Upper lobe of left lung (tissue), 6 donors: Measurements from ENCODE around the gene R3HDM4. TPM values are rescaled to one million over a fixed set of nuclear protein-coding genes. Genes with fewer than 3 reads are reported as not detected.
A peak's percentile ranks its signal among the peaks of the same experiment; 100 is the strongest.

Experiments
- ATAC-seq, 2 donors: fragments of 200-7000 bp; cut with Tn5 transposase; one replicate each; pipeline ENCODE4 v1.9.1; 2022; ENCODE audit warnings: mild to moderate bottlenecking in 2 of 2, moderate library complexity in 2 of 2; ENCODE audit not compliant: low FRiP score in 2 of 2
- DNase-seq, 2 donors: peaks; one replicate each; pipeline ENCODE4 v3.0.0-alpha.2; 2019 to 2020
- H3K27ac ChIP-seq, 4 donors: fragments of 200-600 bp; sonication (generic); one replicate each; pipeline ENCODE4 v1.5.1; 2016 to 2019
- H3K27me3 ChIP-seq, 4 donors: fragments of 200-600 bp; sonication (generic); one replicate each; pipeline ENCODE4 v1.5.1; 2017 to 2019
- H3K36me3 ChIP-seq, 4 donors: fragments of 200-600 bp; sonication (generic); one replicate each; pipeline ENCODE4 v1.5.1; 2016 to 2019
- H3K4me1 ChIP-seq, 4 donors: fragments of 200-600 bp; sonication (generic); one replicate each; pipeline ENCODE4 v1.5.1; 2018 to 2019
- H3K4me3 ChIP-seq, 4 donors: fragments of 200-600 bp; sonication (generic); one replicate each; pipeline ENCODE4 v1.5.1; 2017 to 2019; ENCODE audit warnings: mild to moderate bottlenecking in 2 of 4, moderate library complexity in 1 of 4
- H3K9me3 ChIP-seq, 4 donors: fragments of 200-600 bp; sonication (generic); one replicate each; pipeline ENCODE4 v1.5.1; 2018 to 2019
- CTCF ChIP-seq, 6 experiments: fragments of 450-650 bp in 4 of 6; fragments of 200-600 bp in 2 of 6; sonication (generic) in 2 of 6; IDR thresholded peaks; one replicate each; pipeline ENCODE4 v1.5.1; 2016 to 2019; ENCODE audit warnings: antibody characterized with exemption in 6 of 6
- EP300 ChIP-seq, 4 donors: sonication (generic); formaldehyde crosslinking; IDR thresholded peaks; one replicate each; pipeline ENCODE4 v1.5.1; 2017; ENCODE audit warnings: antibody characterized with exemption in 4 of 4, control low read depth in 2 of 4
- POLR2A ChIP-seq, 4 donors: fragments of 450-650 bp; IDR thresholded peaks; one replicate each; pipeline ENCODE4 v1.5.1; 2016 to 2017; ENCODE audit warnings: antibody characterized with exemption in 4 of 4, mild to moderate bottlenecking in 2 of 4
- POLR2AphosphoS5 ChIP-seq, 2 donors: sonication (generic); formaldehyde crosslinking; IDR thresholded peaks; one replicate each; pipeline ENCODE4 v1.5.1; 2017; ENCODE audit warnings: antibody characterized with exemption in 2 of 2
- WGBS, 2 donors: methylation state at CpG; one replicate each; pipeline ENCODE4 v1.1.5; 2017 to 2018; 5-methylcytosine and 5-hydroxymethylcytosine counted together
- total RNA-seq, 6 donors: library from RNA; depleted of rRNA in 4 of 6; stranded (reverse); fragments of >200 nt in 4 of 6; gene quantifications; one replicate each; pipeline versions ENCODE4 v1.1.0 to v1.2.1, GENCODE V29; 2016 to 2021
- donor health status: DM: no; HTN: no; CAD: no; lungs with moderate emphysema.
- donor health status: DM: no; HTN: yes; CAD: no; lungs with severe emphysema.

R3HDM4 gene
- total RNA-seq, 6 donors from 2014 or later, result 39.6 to 71.2 (median 63.3) TPM

GRCh38 chr19:919199-920050 lies 6.4 kb upstream of the R3HDM4 start:
- 0 to 7% methylated on average over 3 to 39 of the region's 68 CpGs for WGBS, 2 donors
- Histone ChIP-seq H3K4me1 (peaks cover 39 to 58% (median 41%) of the 10 kb centered on the region in 4 donors), H3K9me3 (no peaks in the 10 kb centered on the region), H3K27me3 (peaks cover 3 to 45% (median 36%) of the 10 kb centered on the region in 4 donors), H3K27ac (no peak overlapping the region), H3K36me3 (no peaks in the 10 kb centered on the region), H3K4me3 (peak overlapping the region in 3 of 4 donors; percentile 30 to 38 (median 36))
- no peak for TF ChIP-seq CTCF (IDR thresholded peaks at IDR 0.05)
- TF ChIP-seq POLR2AphosphoS5 (IDR thresholded peaks at IDR 0.05), result no peak
- TF ChIP-seq POLR2A (IDR thresholded peaks at IDR 0.05), result no peak
- no peak for TF ChIP-seq EP300 (IDR thresholded peaks at IDR 0.05)
- no peak for ATAC-seq
- DNase-seq, result peak in 1 of 2 donors; percentile 88

GRCh38 chr19:918481-919198 lies 5.6 kb upstream of the R3HDM4 start:
- DNase-seq, result peak in 1 of 2 donors; percentile 78

GRCh38 chr19:918152-918437 lies 5.1 kb upstream of the R3HDM4 start:
- Histone ChIP-seq H3K4me1 (peaks cover 39 to 56% (median 42%) of the 10 kb centered on the region in 4 donors), H3K9me3 (no peaks in the 10 kb centered on the region), H3K27me3 (peaks cover 3 to 45% (median 36%) of the 10 kb centered on the region in 4 donors), H3K27ac (no peak overlapping the region), H3K4me3 (peak overlapping the region in 2 of 4 donors; percentile 22 to 43), H3K36me3 (no peaks in the 10 kb centered on the region)
- ATAC-seq (no peak), DNase-seq (no peak)
- TF ChIP-seq EP300 (IDR thresholded peaks at IDR 0.05) (no peak), POLR2A (IDR thresholded peaks at IDR 0.05) (no peak), CTCF (IDR thresholded peaks at IDR 0.05) (no peak), POLR2AphosphoS5 (IDR thresholded peaks at IDR 0.05) (no peak)
- 0% methylated on average over 11 of the region's 12 CpGs; no CpG with 5 or more reads in 1 of the 2 donors for WGBS, 2 donors

More at GRCh38 chr19:918481-919198, 5.6 kb upstream of the R3HDM4 start:
- H3K36me3 ChIP-seq, result no peaks in the 10 kb centered on the region
- WGBS, 2 donors, result 3 to 4% methylated on average over 12 to 30 of the region's 58 CpGs
- H3K27me3 ChIP-seq, result peaks cover 3 to 45% (median 36%) of the 10 kb centered on the region in 4 donors
- H3K4me1 ChIP-seq, result peaks cover 38 to 54% (median 40%) of the 10 kb centered on the region in 4 donors
- ATAC-seq, result no peak
- H3K4me3 ChIP-seq, result no peak overlapping the region
- TF ChIP-seq POLR2A (IDR thresholded peaks at IDR 0.05) (no peak), CTCF (IDR thresholded peaks at IDR 0.05) (no peak), POLR2AphosphoS5 (IDR thresholded peaks at IDR 0.05) (no peak), EP300 (IDR thresholded peaks at IDR 0.05) (no peak)
- no peaks in the 10 kb centered on the region for H3K9me3 ChIP-seq
- H3K27ac ChIP-seq, result no peak overlapping the region

- Histone ChIP-seq H3K27ac (no peak within 1 kb of the TSS), H3K4me3 (peak within 1 kb of the TSS in 3 of 4 donors; percentile 22 to 43 (median 36)), H3K36me3 (no peaks in the 10 kb centered on the region), H3K4me1 (peaks cover 39 to 56% (median 42%) of the 10 kb centered on the region in 4 donors), H3K27me3 (peaks cover 3 to 45% (median 36%) of the 10 kb centered on the region in 4 donors), H3K9me3 (no peaks in the 10 kb centered on the region)
- 0 to 1% methylated on average over 2 to 33 of the region's 87 CpGs for WGBS, 2 donors
- DNase-seq (peak; percentile 62 to 90), ATAC-seq (peak in 1 of 2 donors; percentile 2)
- no peak for TF ChIP-seq EP300 (IDR thresholded peaks at IDR 0.05)
- TF ChIP-seq POLR2AphosphoS5 (IDR thresholded peaks at IDR 0.05), result no peak
- TF ChIP-seq CTCF (IDR thresholded peaks at IDR 0.05), result peak; percentile 19 to 74 (median 44)
- TF ChIP-seq POLR2A (IDR thresholded peaks at IDR 0.05), result no peak
These were observed 4.5 kb upstream of the R3HDM4 start, which contains the start of gene KISS1R for GRCh38 chr19:917323-918151. Gene KISS1R (plus strand): TSS chr19:917333. CDS start chr19:917503, 170 bp downstream.
